Right renal pelvis (tissue), 4 donors: ENCODE data around the gene BIN1. TPM values are rescaled to one million over a fixed set of nuclear protein-coding genes. Genes with fewer than 3 reads are reported as not detected.

ENCODE experiments used
- DNase-seq, 4 donors: peaks; one replicate each; pipeline ENCODE4 v3.0.0-alpha.2; 2013; ENCODE audit warnings: low read depth in 4 of 4, low spot score in 3 of 4, missing footprints in 1 of 4
- polyA plus RNA-seq, 4 donors: library from polyadenylated mRNA; unstranded; fragments of 120-200 nt; gene quantifications; one replicate each; pipeline ENCODE4 v1.2.1, GENCODE V29; 2013; ENCODE audit not compliant: insufficient read length in 4 of 4

Gene BIN1
- polyA plus RNA-seq, result 100 to 1,000 TPM in 1 of 4 donors, 10 to 100 TPM in 3; 89.2 to 142 (median 92.8) TPM

GRCh38 chr2:127106991-127107621 is at the start of gene BIN1:
TSS of gene BIN1 (minus strand) at chr2:127107154. CDS start at chr2:127106943, 211 bp downstream.
- DNase-seq, result peak in 2 of 4 donors; percentile 71 to 77

GRCh38 chr2:127155947-127156346 is 49.0 kb upstream of the BIN1 start:
- DNase-seq, result peak in 2 of 4 donors; percentile 66 to 72

- DNase-seq, result no peak
Measured at GRCh38 chr2:127155028-127155581, 48.2 kb upstream of the BIN1 start.

GRCh38 chr2:127154396-127154795 is 47.4 kb upstream of the BIN1 start:
- no peak for DNase-seq

- no peak for DNase-seq
Measured at GRCh38 chr2:127153691-127154158, 46.8 kb upstream of the BIN1 start.

- no peak for DNase-seq
Measured at GRCh38 chr2:127150996-127151395, 44.0 kb upstream of the BIN1 start.

GRCh38 chr2:127149384-127149783 is 42.4 kb upstream of the BIN1 start:
- no peak for DNase-seq

GRCh38 chr2:127146820-127147502 is 40.0 kb upstream of the BIN1 start:
- no peak for DNase-seq

GRCh38 chr2:127146071-127146725 is 39.2 kb upstream of the BIN1 start:
- no peak for DNase-seq

GRCh38 chr2:127145280-127145895 is 38.4 kb upstream of the BIN1 start:
- DNase-seq, result no peak

- no peak for DNase-seq
Measured at GRCh38 chr2:127143841-127144782, 37.2 kb upstream of the BIN1 start.

- DNase-seq, result no peak
Measured at GRCh38 chr2:127142663-127143630, 36.0 kb upstream of the BIN1 start.

GRCh38 chr2:127140538-127140937 is 33.6 kb upstream of the BIN1 start:
- DNase-seq, result no peak

- no peak for DNase-seq
Measured at GRCh38 chr2:127139766-127140165, 32.8 kb upstream of the BIN1 start.

- no peak for DNase-seq
Measured at GRCh38 chr2:127138281-127138680, 31.3 kb upstream of the BIN1 start.

- no peak for DNase-seq
Measured at GRCh38 chr2:127137741-127138140, 30.8 kb upstream of the BIN1 start.

- no peak for DNase-seq
Measured at GRCh38 chr2:127137225-127137624, 30.3 kb upstream of the BIN1 start.
